H9 (cell line): Measurements from ENCODE around the gene MALSU1. TPM values are rescaled to one million over a fixed set of nuclear protein-coding genes. Genes with fewer than 3 reads are reported as not detected.

Experiments used
- DNase-seq: peaks from one replicate; pipeline ENCODE4 v3.0.0-alpha.2; 2017
- H2AFZ ChIP-seq: one replicate; pipeline ENCODE4 v1.6.1; 2013; ENCODE audit warnings: mild to moderate bottlenecking, low read length, control low read depth, moderate library complexity
- H2AK5ac ChIP-seq: 2 replicates; pipeline ENCODE4 v1.6.1; 2013; ENCODE audit warnings: low read length, control low read depth, mixed read lengths; ENCODE audit not compliant: insufficient read length
- H2BK120ac ChIP-seq: one replicate; pipeline ENCODE4 v1.6.1; 2013; ENCODE audit warnings: low read depth, mild to moderate bottlenecking, low read length, control low read depth, inconsistent platforms; ENCODE audit not compliant: poor library complexity, severe bottlenecking
- H2BK12ac ChIP-seq: 2 replicates; pipeline ENCODE4 v1.6.1; 2013; ENCODE audit warnings: low read length, control low read depth, mixed read lengths, low read depth; ENCODE audit not compliant: insufficient read length
- H2BK15ac ChIP-seq: 2 replicates; pipeline ENCODE4 v1.6.1; 2013; ENCODE audit warnings: low read depth, low read length, control low read depth
- H2BK20ac ChIP-seq: one replicate; pipeline ENCODE4 v1.6.1; 2013; ENCODE audit warnings: low read depth, mild to moderate bottlenecking, low read length, control low read depth, inconsistent platforms; ENCODE audit not compliant: poor library complexity, severe bottlenecking
- H2BK5ac ChIP-seq: 2 replicates; pipeline ENCODE4 v1.6.1; 2013; ENCODE audit warnings: low read length, control low read depth, mixed read lengths; ENCODE audit not compliant: insufficient read length
- H3K14ac ChIP-seq: 2 replicates; pipeline ENCODE4 v1.6.1; 2013; ENCODE audit warnings: low read length, control low read depth; ENCODE audit not compliant: insufficient read depth
- H3K18ac ChIP-seq: 2 replicates; pipeline ENCODE4 v1.6.1; 2013; ENCODE audit warnings: low read depth, mild to moderate bottlenecking, mixed read lengths, low read length, control low read depth; ENCODE audit not compliant: insufficient read length
- H3K23ac ChIP-seq: 2 replicates; pipeline ENCODE4 v1.6.1; 2013; ENCODE audit warnings: low read length, control low read depth, mixed read lengths, low read depth; ENCODE audit not compliant: insufficient read length
- H3K23me2 ChIP-seq: 2 replicates; pipeline ENCODE4 v1.6.1; 2013; ENCODE audit warnings: low read depth, mild to moderate bottlenecking, mixed read lengths, low read length, control low read depth; ENCODE audit not compliant: insufficient read length, poor library complexity, severe bottlenecking
- H3K27ac ChIP-seq: 2 replicates; pipeline ENCODE4 v1.5.1; 2013; ENCODE audit warnings: low read length, control low read depth, mixed read lengths, low read depth; ENCODE audit not compliant: insufficient read length
- H3K27me3 ChIP-seq: 2 replicates; pipeline ENCODE4 v1.6.1; 2013; ENCODE audit warnings: low read length, control low read depth, inconsistent platforms; ENCODE audit not compliant: insufficient read depth
- H3K4ac ChIP-seq: 2 replicates; pipeline ENCODE4 v1.6.1; 2013; ENCODE audit warnings: low read depth, mild to moderate bottlenecking, control low read depth, inconsistent platforms, low read length, moderate library complexity
- H3K4me1 ChIP-seq: 2 replicates; pipeline ENCODE4 v1.6.1; 2013; ENCODE audit warnings: low read length, control low read depth, inconsistent platforms; ENCODE audit not compliant: insufficient read depth
- H3K4me2 ChIP-seq: 2 replicates; pipeline ENCODE4 v1.6.1; 2013; ENCODE audit warnings: low read length, control low read depth, mixed read lengths; ENCODE audit not compliant: insufficient read length, insufficient read depth
- H3K56ac ChIP-seq: 2 replicates; pipeline ENCODE4 v1.6.1; 2013; ENCODE audit warnings: low read depth, mild to moderate bottlenecking, mixed read lengths, low read length, control low read depth; ENCODE audit not compliant: insufficient read length
- H3K79me1 ChIP-seq: 2 replicates; pipeline ENCODE4 v1.6.1; 2013; ENCODE audit warnings: low read depth, mild to moderate bottlenecking, moderate library complexity, low read length, control low read depth, inconsistent platforms; ENCODE audit not compliant: insufficient read depth, poor library complexity, severe bottlenecking
- H3K79me2 ChIP-seq: 2 replicates; pipeline ENCODE4 v1.6.1; 2013; ENCODE audit warnings: low read length, control low read depth, inconsistent platforms; ENCODE audit not compliant: insufficient read depth
- H3K9ac ChIP-seq: 2 replicates; pipeline ENCODE4 v1.6.1; 2013; ENCODE audit warnings: low read length, control low read depth, mixed read lengths; ENCODE audit not compliant: insufficient read length; ENCODE audit errors: extremely low read depth
- H3K9me3 ChIP-seq: one replicate; pipeline ENCODE4 v1.6.1; 2013; ENCODE audit warnings: low read depth, low read length, inconsistent platforms; ENCODE audit not compliant: control insufficient read depth
- H3T11ph ChIP-seq: one replicate; pipeline ENCODE4 v1.6.1; 2013; ENCODE audit warnings: mild to moderate bottlenecking, low read length, control low read depth, inconsistent platforms
- H4K20me1 ChIP-seq: one replicate; pipeline ENCODE4 v1.6.1; 2013; ENCODE audit not compliant: control insufficient read depth, insufficient read length, insufficient read depth
- H4K5ac ChIP-seq: 2 replicates; pipeline ENCODE4 v1.6.1; 2013; ENCODE audit warnings: low read depth, mild to moderate bottlenecking, mixed read lengths, low read length, control low read depth; ENCODE audit not compliant: insufficient read length
- H4K8ac ChIP-seq: replicated peaks from 2 replicates; pipeline ENCODE4 v1.6.1; 2013; ENCODE audit warnings: low read length, control low read depth, mixed read lengths, low read depth; ENCODE audit not compliant: insufficient read length
- H4K91ac ChIP-seq: 2 replicates; pipeline ENCODE4 v1.6.1; 2013; ENCODE audit warnings: low read depth, mild to moderate bottlenecking, moderate library complexity, mixed read lengths, low read length, control low read depth; ENCODE audit not compliant: insufficient read length
- H3K27ac Mint-ChIP-seq, 3 experiments: 2 replicates in 2 of 3; 3 replicates in 1 of 3; pipeline ENCODE4 v1.8.0; 2020 to 2021; ENCODE audit warnings: mixed read lengths in 3 of 3, mild to moderate bottlenecking in 1 of 3, moderate library complexity in 1 of 3
- H3K27me3 Mint-ChIP-seq: 2 replicates; pipeline ENCODE4 v1.8.0; 2021; ENCODE audit warnings: low read depth, mild to moderate bottlenecking, moderate library complexity, mixed read lengths
- H3K36me3 Mint-ChIP-seq, 3 experiments: 2 replicates in 2 of 3; 3 replicates in 1 of 3; pipeline ENCODE4 v1.8.0; 2020 to 2021; ENCODE audit warnings: low read depth in 3 of 3, mixed read lengths in 3 of 3; ENCODE audit not compliant: insufficient read depth in 1 of 3
- H3K4me1 Mint-ChIP-seq, 2 experiments: 2 replicates each; pipeline ENCODE4 v1.8.0; 2020; ENCODE audit warnings: mixed read lengths in 2 of 2
- H3K4me3 Mint-ChIP-seq, 2 experiments: 2 replicates in 1 of 2; 3 replicates in 1 of 2; pipeline ENCODE4 v1.8.0; 2020 to 2021; ENCODE audit warnings: mild to moderate bottlenecking in 2 of 2, mixed read lengths in 2 of 2, moderate library complexity in 1 of 2
- H3K9me3 Mint-ChIP-seq, 2 experiments: 2 replicates in 1 of 2; 3 replicates in 1 of 2; pipeline ENCODE4 v1.8.0; 2020; ENCODE audit warnings: mild to moderate bottlenecking in 2 of 2, mixed read lengths in 2 of 2, moderate library complexity in 1 of 2
- WGBS: extraction: QIAGEN DNeasy Blood & Tissue Kit; methylation state at CpG from one replicate; pipeline ENCODE4 v1.1.7; 2013; ENCODE audit warnings: missing lambda C conversion rate, low lambda C conversion rate, mixed read lengths; ENCODE audit not compliant: insufficient read length; ENCODE audit errors: extremely low coverage; 5-methylcytosine and 5-hydroxymethylcytosine counted together
- total RNA-seq: library from RNA; stranded (reverse); gene quantifications from 2 replicates; pipeline ENCODE4 v1.2.1, GENCODE V29; 2021
- TF ChIP-seq, protein P1 (sequence below): fragments of 200-600 bp; sonication (generic); conservative IDR thresholded peaks from 3 replicates; pipeline ENCODE4 v1.8.0; 2021; ENCODE audit warnings: antibody characterized with exemption, mild to moderate bottlenecking

MALSU1 gene
- total RNA-seq, 1 experiment from 2014 or later, result 83.4 TPM

GRCh38 chr7:23331132-23331531, 32.0 kb downstream of the MALSU1 start:
- TF ChIP-seq, protein P1, sequence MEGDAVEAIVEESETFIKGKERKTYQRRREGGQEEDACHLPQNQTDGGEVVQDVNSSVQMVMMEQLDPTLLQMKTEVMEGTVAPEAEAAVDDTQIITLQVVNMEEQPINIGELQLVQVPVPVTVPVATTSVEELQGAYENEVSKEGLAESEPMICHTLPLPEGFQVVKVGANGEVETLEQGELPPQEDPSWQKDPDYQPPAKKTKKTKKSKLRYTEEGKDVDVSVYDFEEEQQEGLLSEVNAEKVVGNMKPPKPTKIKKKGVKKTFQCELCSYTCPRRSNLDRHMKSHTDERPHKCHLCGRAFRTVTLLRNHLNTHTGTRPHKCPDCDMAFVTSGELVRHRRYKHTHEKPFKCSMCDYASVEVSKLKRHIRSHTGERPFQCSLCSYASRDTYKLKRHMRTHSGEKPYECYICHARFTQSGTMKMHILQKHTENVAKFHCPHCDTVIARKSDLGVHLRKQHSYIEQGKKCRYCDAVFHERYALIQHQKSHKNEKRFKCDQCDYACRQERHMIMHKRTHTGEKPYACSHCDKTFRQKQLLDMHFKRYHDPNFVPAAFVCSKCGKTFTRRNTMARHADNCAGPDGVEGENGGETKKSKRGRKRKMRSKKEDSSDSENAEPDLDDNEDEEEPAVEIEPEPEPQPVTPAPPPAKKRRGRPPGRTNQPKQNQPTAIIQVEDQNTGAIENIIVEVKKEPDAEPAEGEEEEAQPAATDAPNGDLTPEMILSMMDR, result no peak
- Histone ChIP-seq H4K5ac (no peak overlapping the region), H2BK15ac (no peak overlapping the region), H3K4me1 (no peaks in the 10 kb centered on the region), H3K79me2 (no peaks in the 10 kb centered on the region), H2BK5ac (no peak overlapping the region), H3K23me2 (no peaks in the 10 kb centered on the region), H2AK5ac (no peak overlapping the region), H3T11ph (no peak overlapping the region), H3K27me3 (no peaks in the 10 kb centered on the region), H3K56ac (no peak overlapping the region), H3K14ac (no peak overlapping the region), H4K8ac (no peak overlapping the region), H3K4me2 (no peak overlapping the region), H3K9ac (no peak overlapping the region), H3K23ac (no peak overlapping the region), H2BK20ac (no peak overlapping the region), H4K20me1 (no peaks in the 10 kb centered on the region), H3K9me3 (no peaks in the 10 kb centered on the region), H4K91ac (no peak overlapping the region), H2BK120ac (no peak overlapping the region), H3K4ac (no peak overlapping the region), H2AFZ (no peak overlapping the region), H3K79me1 (no peaks in the 10 kb centered on the region), H2BK12ac (no peak overlapping the region), H3K18ac (no peak overlapping the region), H3K27ac (no peak overlapping the region)
- H3K27me3 Mint-ChIP-seq, result no peaks in the 10 kb centered on the region
- H3K36me3 Mint-ChIP-seq, result peaks cover 66 to 88% (median 86%) of the 10 kb centered on the region in 3 experiments
- H3K9me3 Mint-ChIP-seq, result peaks cover 1 to 5% of the 10 kb centered on the region in 2 experiments; a peak in 3 of 5 replicates
- no peak overlapping the region for H3K27ac Mint-ChIP-seq
- no peak for DNase-seq
- H3K4me1 Mint-ChIP-seq, result peaks cover 0 to 3% of the 10 kb centered on the region in 2 experiments; a peak in 1 of 4 replicates
- no CpG with 5 or more reads among the region's 1 CpG for WGBS
- H3K4me3 Mint-ChIP-seq, result no peak overlapping the region
